HG02759 (cell line): ENCODE data around the gene TRIM62.
A peak's percentile ranks its signal among the peaks of the same experiment; 100 is the strongest.

Experiments used
- ATAC-seq: cut with Tn5 transposase; IDR thresholded peaks from one replicate; pipeline ENCODE4 v1.9.1; 2021; ENCODE audit warnings: mild to moderate bottlenecking, moderate library complexity; ENCODE audit not compliant: unreplicated experiment

TRIM62 gene

DNA sequence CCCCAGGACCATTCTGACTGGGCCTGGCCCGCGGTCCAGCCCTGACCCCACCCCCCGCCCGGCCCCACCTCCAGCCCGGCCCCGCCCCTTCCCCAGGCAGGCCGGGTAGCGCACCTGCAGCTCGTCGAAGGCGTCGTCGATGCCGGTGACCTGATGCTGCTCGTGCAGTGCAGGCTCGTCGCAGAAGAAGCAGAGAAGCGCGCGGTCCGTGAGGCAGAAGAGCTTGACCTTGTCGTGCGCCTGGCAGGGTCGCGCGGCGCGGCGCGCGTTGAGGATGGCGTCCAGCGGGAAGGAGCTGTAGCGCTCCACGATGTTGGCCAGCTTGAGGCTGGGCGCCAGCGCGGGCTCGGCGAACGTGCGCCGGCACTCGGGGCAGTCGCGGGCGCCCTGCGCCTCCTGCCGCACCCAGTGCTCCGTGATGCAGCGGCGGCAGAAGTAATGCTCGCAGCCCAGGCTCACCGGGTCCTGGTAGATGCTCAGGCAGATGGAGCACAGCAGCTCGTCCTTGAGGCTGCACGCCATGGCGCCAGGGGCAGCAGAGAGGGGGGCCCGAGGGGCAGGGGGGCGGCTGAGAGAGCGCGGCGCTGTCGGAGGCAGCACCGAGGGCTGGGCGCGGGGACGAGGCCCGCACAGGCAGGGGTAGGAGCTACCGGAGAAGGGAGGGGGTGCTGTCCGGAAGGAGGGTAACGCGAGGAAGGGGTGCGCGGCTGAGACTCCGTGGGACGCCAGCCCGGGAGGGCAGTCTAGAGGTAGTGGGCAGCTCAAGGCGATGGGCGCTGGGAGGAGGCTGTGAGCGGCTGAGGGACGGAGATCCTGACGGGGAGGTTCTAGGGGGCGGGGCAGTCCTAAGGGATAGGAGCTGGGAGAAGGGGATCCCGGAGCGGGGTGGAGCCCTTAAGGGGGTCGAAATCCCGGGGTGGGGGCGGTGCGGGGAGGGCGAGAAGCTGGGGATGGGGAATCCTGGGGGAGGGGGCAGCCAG, 642 bp downstream of the TRIM62 start:
- ATAC-seq: peak; percentile 87

DNA sequence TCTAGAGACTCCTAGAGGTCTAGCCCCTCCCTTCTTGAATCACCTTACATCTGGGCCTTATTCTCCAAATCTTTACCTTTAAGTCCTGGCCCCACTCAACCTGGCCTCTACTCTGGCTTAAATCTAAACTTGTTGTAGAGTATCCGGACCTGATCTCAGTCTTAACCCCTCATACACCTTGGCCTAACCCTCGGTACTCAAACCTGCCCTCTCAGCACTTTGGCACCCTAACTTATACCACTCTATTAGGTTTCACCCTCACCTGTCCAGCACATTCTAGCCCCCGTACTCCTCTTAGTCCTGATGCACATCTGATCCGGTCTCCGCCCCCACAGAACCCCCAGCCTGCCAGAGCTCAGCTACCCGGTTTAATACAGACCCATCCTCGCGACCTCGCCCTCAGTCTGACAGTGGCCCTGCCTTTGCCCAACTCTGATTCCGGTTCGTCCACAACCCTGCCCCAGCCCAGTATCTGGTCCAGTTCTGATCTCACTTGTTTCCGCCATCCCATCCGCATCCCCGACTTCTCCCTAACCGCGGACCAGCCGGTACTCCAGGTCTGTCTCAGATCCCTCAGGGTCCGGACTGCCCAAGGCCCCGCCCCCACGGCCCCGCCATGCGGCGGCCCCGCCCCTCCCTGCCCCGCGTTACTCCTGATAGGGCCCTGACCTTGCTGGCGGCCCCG, 1.5 kb downstream of the TRIM62 start:
- no peak for ATAC-seq

DNA sequence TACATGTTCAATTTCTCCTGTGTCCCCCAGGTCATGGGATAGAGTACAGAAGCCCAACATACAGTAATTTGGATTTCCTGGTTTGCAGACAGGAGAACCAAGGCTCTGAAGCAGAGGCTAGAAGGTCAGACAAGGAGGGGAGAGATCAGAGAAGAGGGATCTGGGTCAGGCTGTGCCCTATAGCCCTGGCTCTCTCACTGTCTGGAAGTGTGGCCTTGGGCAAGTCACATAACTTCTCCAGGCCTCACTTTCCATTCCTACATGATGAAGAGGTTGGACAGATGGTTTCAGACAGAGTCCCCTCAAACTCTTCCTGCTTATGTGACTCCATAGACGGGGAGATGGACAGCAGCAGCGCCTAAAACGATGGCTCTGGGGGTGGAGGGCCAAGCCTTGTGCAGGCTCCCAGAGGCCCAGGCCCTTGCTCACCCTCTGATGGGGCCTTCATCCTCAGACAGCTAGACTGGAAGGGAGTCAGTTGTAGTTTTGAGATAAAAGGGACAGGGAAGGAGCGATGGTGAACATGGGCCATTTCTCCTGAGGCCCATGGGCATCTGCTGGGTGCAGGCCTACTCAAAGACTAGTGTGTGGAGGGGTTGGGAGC, 2.9 kb downstream of the TRIM62 start:
- no peak for ATAC-seq

DNA sequence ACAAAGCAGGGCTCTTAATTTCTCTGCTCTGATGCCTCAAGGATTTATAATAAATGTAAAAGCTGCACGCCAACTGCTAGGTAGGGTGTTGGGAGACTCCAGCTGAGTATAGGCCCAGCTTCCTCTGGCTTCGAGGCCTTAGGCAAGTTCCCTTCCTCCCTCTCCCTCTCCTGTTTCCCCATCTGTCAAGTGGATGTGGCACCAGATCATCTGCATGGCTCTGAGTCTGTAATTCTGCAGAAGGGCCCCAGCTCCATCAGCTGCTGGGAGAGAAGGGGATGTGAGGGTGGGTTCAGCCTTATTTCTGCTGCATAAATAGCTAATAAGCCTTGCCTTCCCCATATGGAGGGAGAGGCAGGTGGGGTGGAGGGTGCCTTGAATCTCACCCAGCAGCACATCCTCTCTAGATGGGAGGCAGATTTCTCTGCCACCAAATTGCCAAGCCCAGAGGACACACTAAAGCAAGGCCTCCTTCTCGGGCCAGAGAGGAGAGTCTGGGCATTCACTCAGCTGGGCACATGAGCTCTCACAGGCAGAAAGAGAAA, 3.8 kb downstream of the TRIM62 start:
- ATAC-seq: no peak

DNA sequence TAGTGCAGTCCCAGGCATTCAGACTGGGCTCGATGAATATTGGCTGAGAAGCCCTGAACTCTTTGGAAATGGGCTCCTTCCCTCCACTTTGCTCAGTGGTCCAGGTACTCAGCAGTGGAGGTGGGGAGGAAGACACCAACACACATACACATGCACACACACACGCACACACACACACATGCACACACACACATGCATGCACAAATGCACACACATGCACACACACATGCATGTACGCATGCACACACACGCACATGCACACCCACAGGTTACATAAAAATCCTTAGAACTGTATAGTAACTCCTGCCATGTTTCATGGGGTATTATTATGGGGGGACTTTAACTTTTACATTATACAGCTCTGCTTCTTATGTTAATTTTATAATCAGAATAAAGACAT, 5.0 kb downstream of the TRIM62 start:
- ATAC-seq: no peak

DNA sequence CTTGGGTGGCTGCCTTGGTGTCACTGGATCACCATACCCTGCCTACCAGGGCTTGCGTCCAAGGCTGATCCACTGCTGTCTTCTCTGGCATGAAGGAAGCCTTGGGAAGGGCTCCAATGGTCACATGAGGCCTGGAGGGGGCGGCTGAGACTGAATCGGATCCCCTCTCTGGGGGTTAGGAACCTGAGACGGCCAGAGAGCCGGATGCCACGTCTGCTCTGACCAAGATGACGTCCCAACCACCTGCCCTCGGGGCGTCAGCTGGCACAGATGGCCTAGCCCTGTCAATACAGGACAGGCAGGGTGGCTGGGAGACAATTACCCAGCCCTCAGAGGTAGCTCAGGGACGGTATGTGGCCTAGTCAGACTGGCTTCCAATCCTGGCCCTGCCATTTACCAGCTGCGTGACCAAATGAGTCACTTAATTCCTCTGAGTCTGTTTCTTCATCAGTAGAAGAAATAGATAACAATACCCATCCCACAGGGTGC, 5.4 kb downstream of the TRIM62 start:
- ATAC-seq: no peak

DNA sequence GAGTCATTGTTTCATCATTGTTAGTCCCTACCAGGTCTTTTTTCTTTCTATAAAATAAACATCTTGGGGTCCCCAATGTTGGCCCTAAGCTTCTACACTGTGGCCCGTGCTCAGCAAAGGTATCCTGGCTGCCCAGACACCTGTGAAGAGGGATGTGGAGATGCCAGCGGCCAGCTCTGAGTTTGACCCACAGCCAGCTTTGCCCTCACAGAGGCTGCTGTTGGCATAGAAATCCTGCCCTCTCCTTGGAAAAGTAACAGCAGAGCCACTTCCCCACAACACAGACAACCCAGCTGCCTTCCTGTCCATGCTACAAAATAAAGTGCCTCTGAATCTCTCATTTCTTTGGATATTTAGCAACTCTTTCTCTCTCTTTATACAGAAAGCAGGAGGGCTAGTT, 6.0 kb downstream of the TRIM62 start:
- ATAC-seq: no peak

DNA sequence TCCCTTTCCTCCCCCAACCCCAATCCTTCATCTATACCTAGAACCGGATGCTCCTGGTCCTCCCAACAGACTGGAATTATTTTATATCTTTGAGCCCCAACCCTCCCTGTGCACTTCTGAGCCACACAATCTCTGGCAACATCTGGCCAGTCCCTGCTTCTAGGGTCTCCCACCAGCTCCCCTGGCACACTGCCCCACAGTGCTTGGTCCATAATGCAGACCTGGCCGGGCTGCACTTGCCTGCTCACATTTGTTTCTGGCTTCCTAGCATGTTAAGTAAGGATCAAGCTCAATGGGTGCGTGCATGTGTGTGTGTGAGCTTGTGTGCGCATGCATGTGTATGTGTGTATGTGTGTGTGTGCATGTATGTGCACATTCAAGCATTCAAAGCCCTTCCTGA, 8.8 kb downstream of the TRIM62 start:
- ATAC-seq: no peak

DNA sequence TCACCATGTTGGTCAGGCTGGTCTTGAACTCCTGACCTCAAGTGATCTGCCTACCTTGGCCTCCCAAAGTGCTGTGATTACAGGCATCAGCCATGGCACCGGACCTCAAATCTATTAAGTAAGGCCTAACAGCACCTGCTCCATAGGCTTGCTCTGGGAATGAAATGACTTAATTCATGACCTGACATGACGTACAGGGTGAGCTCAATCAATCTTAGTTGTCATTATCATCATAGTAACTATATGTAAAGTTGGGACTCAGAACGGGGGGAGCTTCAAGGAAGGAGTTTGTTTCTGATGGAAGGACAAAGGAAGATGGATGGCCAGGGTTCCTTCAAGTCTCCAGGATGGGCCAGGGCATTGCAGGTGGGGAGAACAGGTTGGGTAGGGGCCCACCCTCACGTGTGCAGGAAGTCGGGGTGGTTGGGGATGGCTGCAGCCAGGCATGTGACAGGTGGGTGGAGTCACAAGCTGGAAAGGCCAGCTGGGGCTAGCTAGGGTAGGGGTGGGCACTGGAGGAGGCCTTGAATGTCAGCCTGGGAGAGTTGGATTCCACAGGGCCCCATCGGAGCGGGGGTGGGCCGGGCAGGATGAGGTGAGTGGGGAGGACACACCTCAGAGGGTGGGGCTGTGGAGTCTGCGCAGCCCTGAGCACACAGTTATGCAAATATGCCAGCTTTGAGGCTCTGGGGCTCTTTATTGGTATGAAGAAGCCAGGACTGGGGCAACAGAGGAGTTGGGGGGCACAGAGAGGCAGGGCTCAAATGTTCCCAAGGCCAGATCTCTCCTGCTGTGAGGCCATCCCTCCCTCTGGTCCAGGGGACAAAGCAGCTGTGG, 9.6 kb downstream of the TRIM62 start:
- ATAC-seq: no peak

DNA sequence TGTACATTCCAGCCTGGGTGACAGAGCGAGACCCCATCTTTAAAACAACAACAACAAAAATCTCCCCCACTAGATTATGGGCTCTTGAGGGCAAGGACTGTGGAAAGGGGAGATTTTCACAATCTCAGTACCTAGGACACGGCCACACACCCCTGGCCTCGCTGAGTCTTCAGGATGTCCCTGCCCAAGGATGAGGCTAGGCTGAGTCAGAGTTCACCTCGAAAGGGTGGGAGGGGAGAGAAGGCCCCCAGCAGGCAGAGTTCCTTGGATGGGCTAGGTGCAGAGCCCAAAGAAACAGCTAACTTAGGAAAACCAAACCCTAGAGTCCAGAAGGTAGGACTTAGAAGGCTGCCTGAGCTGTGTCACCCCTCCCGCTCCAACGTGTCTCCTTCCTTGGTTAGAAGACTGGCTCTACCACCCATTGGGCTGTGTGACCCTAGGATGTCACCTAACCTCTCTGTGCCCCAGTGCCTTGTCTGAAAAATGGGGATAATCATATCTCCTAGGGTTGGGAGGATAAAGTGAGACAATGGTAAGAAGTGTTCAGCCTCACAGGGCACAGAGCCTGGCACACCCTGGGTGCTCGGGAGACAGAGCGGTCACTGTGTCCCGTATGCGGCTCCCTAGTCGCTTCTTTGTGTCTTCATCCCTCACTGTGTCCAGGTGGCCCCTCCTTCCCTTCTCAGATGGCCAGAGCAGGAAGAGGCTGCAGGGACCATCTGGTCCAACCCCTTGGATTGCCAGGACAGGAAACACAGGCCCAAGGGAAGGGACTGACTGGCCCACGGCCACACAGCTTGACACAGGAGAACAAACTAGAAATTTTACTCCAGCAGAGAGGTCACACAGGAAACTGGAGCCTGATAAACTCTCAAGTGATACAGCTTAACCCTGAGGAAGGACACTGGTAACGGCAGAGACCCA, 11.2 kb downstream of the TRIM62 start:
- no peak for ATAC-seq

DNA sequence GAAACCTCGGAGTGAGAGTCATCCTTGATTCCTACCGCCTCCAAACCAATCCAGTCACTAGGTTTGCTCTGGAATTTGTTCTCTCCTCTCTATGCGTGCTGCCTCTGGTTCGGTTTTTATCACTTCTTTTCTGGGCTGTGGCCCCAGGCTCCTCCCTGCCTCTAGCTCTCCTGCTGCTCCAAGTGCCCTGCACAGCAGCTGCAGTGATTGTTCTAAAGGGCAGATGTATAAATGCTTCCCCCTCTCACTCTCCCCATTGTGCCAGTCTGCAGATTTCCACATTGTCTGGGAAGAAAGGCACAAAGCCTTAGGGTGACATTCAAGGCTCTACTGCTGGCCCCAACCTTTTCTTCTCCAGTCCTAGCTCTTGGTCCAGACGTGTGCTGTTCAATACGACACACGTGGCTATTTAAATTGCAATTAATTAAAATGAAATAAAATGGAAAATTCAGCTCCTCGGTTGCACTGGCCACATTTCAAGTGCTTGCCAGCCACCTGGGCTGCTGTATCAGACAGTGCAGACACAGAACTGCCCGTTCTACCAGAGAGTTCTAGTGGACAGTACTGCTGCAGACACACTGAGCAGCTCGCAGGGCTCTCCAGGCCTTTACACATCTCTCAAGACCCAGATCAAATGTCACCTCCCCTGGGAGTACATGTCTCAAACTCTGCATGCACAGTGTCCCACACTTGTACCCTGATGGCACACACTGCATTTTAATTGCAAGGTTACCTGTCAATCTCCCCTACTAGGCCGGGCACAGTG, 12.4 kb downstream of the TRIM62 start:
- no peak for ATAC-seq

DNA sequence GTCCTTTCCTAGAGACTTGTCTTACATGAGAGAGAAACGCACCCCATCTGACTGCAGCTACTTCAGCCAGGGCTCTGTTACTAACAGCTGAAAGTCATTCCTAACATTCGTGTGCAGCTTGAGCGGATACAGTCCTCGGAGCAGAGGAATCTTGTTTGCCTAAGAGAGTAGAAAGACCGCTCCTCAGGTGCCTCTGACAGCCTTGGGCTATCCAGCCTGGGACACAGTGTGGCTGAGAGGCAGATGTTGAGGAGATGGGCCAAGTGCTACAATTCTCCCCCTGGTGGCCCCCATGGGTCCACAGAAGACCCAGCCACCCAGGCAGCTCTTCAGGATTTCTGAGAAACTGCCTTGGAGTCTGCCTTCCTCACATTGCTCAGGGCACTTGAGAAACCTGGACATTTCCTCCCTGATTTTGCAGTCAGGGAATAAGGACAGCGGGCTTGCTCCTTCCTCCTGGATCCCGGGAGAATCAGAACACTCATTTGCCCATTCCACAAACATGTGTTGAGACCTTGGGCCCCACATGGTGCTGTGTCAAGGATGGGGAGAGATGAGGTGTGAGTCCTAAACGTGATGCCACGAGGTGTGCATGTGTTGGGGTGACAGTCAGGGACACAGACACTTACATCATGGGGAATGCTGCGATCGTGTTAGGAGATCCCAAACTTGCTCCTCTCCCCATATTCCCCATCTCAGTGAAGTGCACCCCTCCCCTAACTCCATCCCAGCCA, 13.1 kb downstream of the TRIM62 start:
- no peak for ATAC-seq

DNA sequence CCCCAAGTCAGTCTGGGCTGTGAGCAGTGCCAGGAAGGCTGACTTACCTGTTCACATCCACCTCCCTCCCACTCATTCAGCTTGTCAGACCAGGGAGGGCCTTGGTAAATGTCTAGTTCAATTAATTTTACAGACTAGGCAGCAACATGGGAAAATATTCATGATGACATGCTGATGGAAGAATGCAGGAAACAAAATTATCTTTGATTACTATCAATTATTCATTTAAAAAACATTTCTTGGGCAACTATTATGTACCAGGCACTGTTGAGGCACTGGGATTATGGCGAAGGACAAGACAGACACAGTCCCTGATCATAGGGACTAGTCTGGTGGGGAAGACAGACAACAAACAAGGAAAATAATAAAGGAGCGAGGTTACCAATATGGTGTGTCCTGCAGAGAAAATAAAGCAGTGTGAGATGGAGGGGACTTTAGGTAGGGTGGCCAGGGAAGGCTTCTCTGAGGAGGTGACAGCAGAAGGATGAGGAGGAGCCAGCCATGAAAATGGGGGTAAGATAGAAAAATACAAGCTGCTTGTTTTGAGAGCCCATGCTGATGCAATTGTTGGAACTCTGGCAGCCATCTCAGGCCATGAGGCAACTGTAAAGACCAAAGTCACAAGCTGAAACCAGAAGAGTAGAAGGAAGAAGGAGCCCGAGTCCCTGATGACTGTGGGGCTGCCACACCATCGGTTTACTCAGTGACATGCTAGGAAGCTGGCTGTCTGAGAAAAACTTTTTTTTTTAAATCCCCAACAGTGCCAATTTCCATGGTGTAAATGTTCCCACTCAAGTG, 14.0 kb downstream of the TRIM62 start:
- no peak for ATAC-seq

DNA sequence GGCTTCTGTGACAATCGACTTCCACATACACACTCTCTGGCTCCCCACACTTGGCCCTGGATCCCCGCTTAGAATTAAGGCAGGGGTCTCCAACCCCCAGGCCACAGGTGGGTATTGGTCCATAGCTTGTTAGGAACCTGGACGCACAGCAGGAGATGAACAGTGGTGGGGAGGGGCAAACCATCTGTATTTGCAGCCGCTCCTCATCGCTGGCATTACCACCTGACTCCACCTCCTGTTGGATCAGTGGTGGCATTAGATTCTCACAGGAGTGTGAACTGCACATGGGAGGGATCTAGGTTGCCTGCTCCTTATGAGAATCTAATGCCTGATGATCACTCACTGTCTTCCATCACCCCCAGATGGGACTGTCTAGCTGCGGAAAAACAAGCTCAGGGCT, 16.0 kb downstream of the TRIM62 start:
- no peak for ATAC-seq

DNA sequence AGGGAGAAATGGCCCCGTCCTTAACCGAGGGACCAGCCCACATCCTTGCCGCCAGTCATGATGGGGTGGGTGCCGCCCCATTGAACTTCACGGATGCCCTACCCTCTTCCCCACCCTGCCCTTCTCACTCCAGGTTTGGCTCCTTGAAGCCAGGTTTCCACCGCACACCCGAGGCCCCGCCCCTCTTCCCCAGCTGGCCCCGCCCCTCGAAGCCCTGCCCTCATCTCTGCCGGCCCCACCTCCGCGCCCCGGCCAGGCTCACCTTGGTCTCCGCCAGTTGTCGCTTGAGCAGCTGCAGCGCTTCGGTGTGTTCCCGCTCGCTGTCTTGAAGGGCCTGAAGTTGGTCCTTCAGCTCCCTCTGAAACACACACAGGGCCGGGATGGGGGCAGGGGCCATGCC, 16.6 kb downstream of the TRIM62 start:
- no peak for ATAC-seq

DNA sequence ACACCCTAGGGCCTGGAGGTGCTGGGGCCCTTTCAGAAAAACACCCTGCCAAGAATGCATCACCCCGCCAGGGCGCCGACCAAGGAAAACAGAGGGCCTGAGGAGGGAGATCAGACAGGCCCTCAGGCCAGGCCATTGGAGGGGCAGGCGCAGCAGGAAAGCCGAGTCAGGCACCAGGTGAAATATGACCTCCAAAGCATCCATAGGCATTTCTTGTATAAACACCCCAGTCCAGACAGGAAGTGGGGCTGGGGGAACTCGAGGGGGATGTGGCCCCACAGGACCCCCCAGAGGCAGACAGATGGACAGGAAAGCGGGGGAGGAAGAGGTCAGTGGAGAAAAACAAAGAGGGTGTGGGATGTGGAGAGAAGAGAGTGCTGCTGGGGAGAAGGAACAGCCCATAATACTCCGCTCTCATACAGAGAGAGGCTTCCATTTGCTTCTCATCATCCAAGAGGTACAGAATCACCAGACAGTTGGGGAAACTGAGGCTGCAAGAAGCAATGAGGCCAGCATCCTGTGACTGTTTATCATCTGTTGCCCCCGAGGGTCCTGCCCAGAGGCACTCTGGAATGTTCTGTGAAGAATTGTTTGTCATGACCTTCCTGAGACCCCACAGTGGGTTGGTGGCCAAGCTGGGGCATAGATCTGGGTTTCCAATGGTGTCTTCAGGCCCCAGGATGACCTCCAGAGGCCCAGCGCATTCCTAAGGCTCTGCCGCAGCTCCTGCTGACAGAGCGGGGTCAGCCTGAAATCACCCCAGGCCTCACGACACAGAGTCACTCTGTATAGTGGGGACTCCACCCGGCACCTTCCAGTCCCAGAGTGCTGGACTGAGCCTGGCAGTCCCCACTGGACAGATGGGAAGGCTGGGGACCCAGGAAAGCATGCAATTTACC, 18.0 kb downstream of the TRIM62 start:
- no peak for ATAC-seq
